ENCODE results near the gene BEX5. TPM values are rescaled to one million over a fixed set of nuclear protein-coding genes. Genes with fewer than 3 reads are reported as not detected.
A peak's percentile ranks its signal among the peaks of the same experiment; 100 is the strongest.
"Not testable (repeated sequence)": the region's sequence is repeated elsewhere in the genome, so short reads cannot be mapped to it uniquely, and the experiment has no call there.

Gene BEX5
- total and polyA plus RNA-seq, 8 donors = 7.8 to 35.8 (median 10.0) TPM

DNA sequence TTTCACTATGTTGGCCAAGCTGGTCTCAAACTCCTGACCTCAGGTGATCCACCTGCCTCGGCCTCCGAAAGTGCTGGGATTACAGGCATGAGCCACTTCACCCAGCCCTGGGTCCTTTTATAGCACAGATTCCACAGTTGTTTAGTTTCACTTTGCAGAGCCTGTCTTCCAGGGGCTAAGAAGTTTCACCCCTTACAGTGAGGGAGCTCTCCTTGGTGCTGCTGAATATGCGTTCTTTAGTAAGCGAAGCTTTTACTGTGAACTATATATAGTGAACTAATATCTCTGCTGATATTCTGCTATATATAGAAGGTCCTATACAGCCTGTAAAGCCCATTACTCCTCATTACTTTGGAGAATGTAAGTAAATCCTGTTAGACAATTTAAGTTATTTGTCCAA lies 17.7 kb downstream of the BEX5 start:
- FAIRE-seq (no peak), DNase-seq (no peak), ATAC-seq (no peak)
- peaks cover 0 to 20% (median 0%) of the 10 kb centered on the region in 4 donors for H3K27me3 ChIP-seq
- TF ChIP-seq, protein P1, sequence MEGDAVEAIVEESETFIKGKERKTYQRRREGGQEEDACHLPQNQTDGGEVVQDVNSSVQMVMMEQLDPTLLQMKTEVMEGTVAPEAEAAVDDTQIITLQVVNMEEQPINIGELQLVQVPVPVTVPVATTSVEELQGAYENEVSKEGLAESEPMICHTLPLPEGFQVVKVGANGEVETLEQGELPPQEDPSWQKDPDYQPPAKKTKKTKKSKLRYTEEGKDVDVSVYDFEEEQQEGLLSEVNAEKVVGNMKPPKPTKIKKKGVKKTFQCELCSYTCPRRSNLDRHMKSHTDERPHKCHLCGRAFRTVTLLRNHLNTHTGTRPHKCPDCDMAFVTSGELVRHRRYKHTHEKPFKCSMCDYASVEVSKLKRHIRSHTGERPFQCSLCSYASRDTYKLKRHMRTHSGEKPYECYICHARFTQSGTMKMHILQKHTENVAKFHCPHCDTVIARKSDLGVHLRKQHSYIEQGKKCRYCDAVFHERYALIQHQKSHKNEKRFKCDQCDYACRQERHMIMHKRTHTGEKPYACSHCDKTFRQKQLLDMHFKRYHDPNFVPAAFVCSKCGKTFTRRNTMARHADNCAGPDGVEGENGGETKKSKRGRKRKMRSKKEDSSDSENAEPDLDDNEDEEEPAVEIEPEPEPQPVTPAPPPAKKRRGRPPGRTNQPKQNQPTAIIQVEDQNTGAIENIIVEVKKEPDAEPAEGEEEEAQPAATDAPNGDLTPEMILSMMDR (IDR thresholded peaks at IDR 0.05) = no peak
- intact Hi-C loops (cut with DNase I) = no loop called here
- H3K27ac ChIP-seq = no peak overlapping the region
- H3K4me3 ChIP-seq = no peak overlapping the region
- 44 to 75% methylated on average over 4 of the region's 4 CpGs for WGBS, 2 donors
- no peaks in the 10 kb centered on the region for H3K4me1 ChIP-seq
- H3K9me3 ChIP-seq = no peaks in the 10 kb centered on the region
- no peaks in the 10 kb centered on the region for H3K36me3 ChIP-seq

DNA sequence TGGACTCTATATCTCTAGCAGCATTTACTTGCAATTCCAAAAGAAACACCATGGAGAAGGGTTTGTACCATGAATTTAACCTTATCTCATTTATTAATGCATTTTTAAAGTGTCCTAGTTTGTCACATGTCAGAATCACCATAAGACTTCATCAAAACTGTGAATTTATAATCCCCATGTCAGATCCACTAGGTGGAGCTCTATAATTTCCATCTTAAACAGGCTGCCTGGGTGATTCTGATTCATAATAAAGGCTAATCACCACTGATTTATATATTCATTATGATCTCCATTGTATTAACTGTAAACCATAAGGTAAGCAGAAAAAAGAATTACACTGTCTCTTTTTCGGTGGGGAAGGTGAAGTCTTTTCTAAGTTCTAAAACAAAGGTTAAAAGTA lies 26.3 kb downstream of the BEX5 start:
- Histone ChIP-seq H3K4me3 (no peak overlapping the region), H3K4me1 (no peaks in the 10 kb centered on the region), H3K27ac (no peak overlapping the region), H3K36me3 (no peaks in the 10 kb centered on the region), H3K9me3 (no peaks in the 10 kb centered on the region), H3K27me3 (peaks cover 0 to 21% (median 0%) of the 10 kb centered on the region in 4 donors)
- no peak for DNase-seq
- intact Hi-C loops (cut with DNase I) = no loop called here
- ATAC-seq = peak in 1 of 4 donors; percentile 39
- FAIRE-seq = peak; percentile 83
- TF ChIP-seq, protein P1 (IDR thresholded peaks at IDR 0.05) = no peak
- 15 to 25% methylated on average over 1 of the region's 1 CpG for WGBS, 2 donors

DNA sequence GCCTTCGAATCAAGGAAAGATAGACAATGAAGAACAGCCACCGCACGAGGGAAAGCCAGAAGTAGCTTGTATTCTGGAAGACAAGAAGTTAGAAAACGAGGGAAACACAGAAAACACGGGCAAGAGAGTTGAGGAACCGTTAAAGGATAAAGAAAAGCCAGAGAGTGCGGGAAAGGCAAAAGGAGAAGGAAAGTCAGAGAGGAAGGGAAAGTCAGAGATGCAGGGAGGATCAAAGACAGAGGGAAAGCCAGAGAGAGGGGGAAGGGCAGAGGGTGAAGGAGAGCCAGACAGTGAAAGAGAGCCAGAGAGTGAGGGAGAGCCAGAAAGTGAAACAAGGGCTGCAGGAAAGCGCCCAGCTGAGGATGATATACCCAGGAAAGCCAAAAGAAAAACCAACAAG lies 28.9 kb downstream of the BEX5 start:
- Histone ChIP-seq H3K36me3 (no peaks in the 10 kb centered on the region), H3K4me1 (no peaks in the 10 kb centered on the region), H3K4me3 (no peak overlapping the region), H3K27ac (no peak overlapping the region), H3K27me3 (peaks cover 0 to 24% (median 0%) of the 10 kb centered on the region in 4 donors), H3K9me3 (no peaks in the 10 kb centered on the region)
- 45 to 63% methylated on average over 8 of the region's 8 CpGs for WGBS, 2 donors
- FAIRE-seq (no peak), ATAC-seq (no peak), DNase-seq (no peak)
- TF ChIP-seq, protein P1 (IDR thresholded peaks at IDR 0.05) = no peak
- intact Hi-C loops (cut with DNase I) = no loop called here

DNA sequence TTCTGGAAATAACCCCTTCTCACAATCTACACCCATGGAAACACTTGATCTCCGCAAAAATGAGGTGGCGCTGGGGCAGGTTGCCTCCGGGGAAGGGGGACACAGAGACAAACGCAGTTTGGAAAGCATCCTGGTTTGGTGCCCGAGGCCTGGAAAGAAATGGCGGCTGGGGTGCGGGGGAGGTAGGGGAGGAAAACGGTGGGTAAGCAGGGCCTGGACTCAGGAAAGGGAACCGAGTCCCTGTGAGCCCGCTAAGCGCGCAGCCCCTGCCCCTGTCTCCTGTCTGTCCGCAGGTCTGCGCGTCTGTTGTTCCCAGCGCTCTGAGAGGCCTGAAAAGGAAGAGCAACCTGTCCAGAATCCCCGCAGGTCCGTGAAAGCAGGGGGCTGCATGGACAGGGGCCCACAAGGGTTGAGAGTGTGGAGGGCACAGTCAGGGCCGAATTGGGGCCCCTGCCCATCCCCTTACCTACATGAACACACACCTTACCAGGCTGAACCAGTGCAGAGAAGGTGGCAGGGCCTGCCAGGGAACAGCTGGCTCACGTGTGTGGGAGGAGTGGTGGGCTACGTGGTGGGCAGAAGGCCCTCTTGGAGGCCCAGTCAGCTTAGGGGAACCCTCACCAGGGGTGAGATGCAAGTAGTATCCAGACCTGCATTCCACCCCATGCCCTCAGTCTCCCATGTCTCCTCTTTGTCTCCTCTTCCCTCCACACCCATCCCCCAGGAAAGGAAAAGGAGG lies 29.5 kb downstream of the BEX5 start:
- peak in 2 of 4 donors; percentile 12 to 17 for ATAC-seq
- DNase-seq; H3K9me3 ChIP-seq; intact Hi-C loops (cut with DNase I); H3K36me3 ChIP-seq; H3K27ac ChIP-seq; H3K4me1 ChIP-seq; FAIRE-seq: not testable (repeated sequence)
- H3K27me3 ChIP-seq = peaks cover 0 to 24% (median 0%) of the 10 kb centered on the region in 4 donors
- 49 to 50% methylated on average over 17 to 21 of the region's 21 CpGs for WGBS, 2 donors
- H3K4me3 ChIP-seq = peak overlapping the region in 1 of 4 donors; percentile 18

DNA sequence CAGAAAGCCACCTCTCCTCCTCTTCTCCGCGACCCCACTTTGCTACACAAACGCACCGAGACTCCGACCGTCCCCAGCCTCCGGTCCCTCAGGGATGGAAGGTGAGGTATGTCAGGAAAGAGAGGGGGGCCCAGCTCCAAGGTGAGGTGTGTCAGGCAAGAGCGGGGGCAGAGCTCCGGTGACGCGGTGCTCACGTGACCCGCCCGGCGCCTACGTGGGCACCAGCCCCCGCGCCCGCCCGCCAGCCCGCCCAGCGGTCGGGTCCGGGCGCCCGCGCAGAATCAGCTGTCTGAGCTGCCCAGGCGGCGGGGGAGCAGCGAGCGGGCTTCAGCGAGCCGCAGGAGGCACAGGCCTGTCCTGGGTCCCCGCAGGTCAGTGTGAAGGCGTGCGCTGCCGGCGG lies 30.3 kb downstream of the BEX5 start, which contains the start of gene TCEAL2:
Gene TCEAL2, plus strand, starts transcription at position 244 of the 400 bp plus-strand sequence. CDS start 1,152 bp downstream, outside the sequence.
- peak in 4 of 6 donors; percentile 10 to 56 (median 16) for DNase-seq
- H3K27ac ChIP-seq; H3K36me3 ChIP-seq; intact Hi-C loops (cut with DNase I); H3K4me1 ChIP-seq; H3K9me3 ChIP-seq; FAIRE-seq: not testable (repeated sequence)
- ATAC-seq = peak; percentile 68 to 89 (median 86)
- Histone ChIP-seq H3K27me3 (peaks cover 0 to 24% (median 0%) of the 10 kb centered on the region in 4 donors), H3K4me3 (peak within 1 kb of the TSS in 2 of 4 donors; percentile 1 to 18)
- WGBS, 2 donors = 1 to 27% methylated on average over 28 to 33 of the region's 38 CpGs

DNA sequence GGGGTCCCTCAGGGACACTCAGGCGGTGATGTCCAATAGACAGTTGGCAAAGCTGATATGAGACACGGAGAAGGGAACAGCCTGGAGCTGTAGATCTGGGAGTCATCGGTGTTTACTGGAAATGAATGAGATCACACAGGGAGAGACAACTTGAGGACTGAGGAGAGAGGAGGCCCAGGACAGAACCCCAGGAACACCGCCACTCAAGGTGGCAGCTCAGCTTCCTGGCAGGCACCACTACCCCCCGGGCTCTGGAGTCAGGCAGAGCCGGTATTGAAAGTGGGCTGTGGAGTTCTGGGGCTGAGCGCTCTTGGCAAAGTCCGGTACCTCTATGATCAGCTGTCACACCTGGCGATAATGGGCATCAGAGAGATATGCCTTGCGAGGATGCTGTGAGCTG lies 30.8 kb downstream of the BEX5 start:
- 5 to 35% methylated on average over 8 to 9 of the region's 10 CpGs for WGBS, 2 donors
- H3K36me3 ChIP-seq; H3K4me1 ChIP-seq; intact Hi-C loops (cut with DNase I); H3K27ac ChIP-seq; FAIRE-seq; DNase-seq; H3K9me3 ChIP-seq: not testable (repeated sequence)
- peaks cover 0 to 20% (median 0%) of the 10 kb centered on the region in 4 donors for H3K27me3 ChIP-seq
- peak overlapping the region in 2 of 4 donors; percentile 1 to 18 for H3K4me3 ChIP-seq
- ATAC-seq = peak in 3 of 4 donors; percentile 32 to 42 (median 34)
